Hepatocyte (in vitro differentiated cells): ENCODE measurements around the gene NAA15. TPM values are rescaled to one million over a fixed set of nuclear protein-coding genes. Genes with fewer than 3 reads are reported as not detected.

Source experiments
- DNase-seq: peaks from one replicate; pipeline ENCODE4 v3.0.0-alpha.2; 2016; ENCODE audit warnings: low spot score
- H2AFZ ChIP-seq: fragments of 200-600 bp; sonication (generic); 2 replicates; pipeline ENCODE4 v1.6.0; 2016; ENCODE audit warnings: antibody characterized with exemption, mild to moderate bottlenecking
- H3K27ac ChIP-seq: fragments of 200-600 bp; sonication (generic); 2 replicates; pipeline ENCODE4 v1.5.1; 2016; ENCODE audit warnings: mild to moderate bottlenecking
- H3K27me3 ChIP-seq: fragments of 200-600 bp; sonication (generic); 2 replicates; pipeline ENCODE4 v1.6.1; 2016
- H3K36me3 ChIP-seq: fragments of 200-600 bp; sonication (generic); replicated peaks from 2 replicates; pipeline ENCODE4 v1.5.1; 2016; ENCODE audit warnings: low read depth; ENCODE audit not compliant: insufficient read depth
- H3K4me1 ChIP-seq: fragments of 200-600 bp; sonication (generic); 2 replicates; pipeline ENCODE4 v1.5.1; 2016; ENCODE audit warnings: mild to moderate bottlenecking, moderate library complexity; ENCODE audit not compliant: insufficient read depth
- H3K4me2 ChIP-seq: fragments of 200-600 bp; sonication (generic); 2 replicates; pipeline ENCODE4 v1.6.0; 2016
- H3K4me3 ChIP-seq: fragments of 200-600 bp; sonication (generic); 2 replicates; pipeline ENCODE4 v1.5.1; 2016; ENCODE audit warnings: mild to moderate bottlenecking
- H3K79me2 ChIP-seq: fragments of 200-600 bp; sonication (generic); 2 replicates; pipeline ENCODE4 v1.6.0; 2017; ENCODE audit warnings: mild to moderate bottlenecking
- H3K9me2 ChIP-seq: fragments of 200-600 bp; sonication (generic); replicated peaks from 2 replicates; pipeline ENCODE4 v1.6.0; 2017; ENCODE audit warnings: mild to moderate bottlenecking; ENCODE audit not compliant: insufficient read depth
- H3K9me3 ChIP-seq: fragments of 200-600 bp; sonication (generic); 2 replicates; pipeline ENCODE4 v1.5.1; 2016; ENCODE audit warnings: low read depth, mild to moderate bottlenecking
- H4K20me1 ChIP-seq: fragments of 200-600 bp; sonication (generic); 2 replicates; pipeline ENCODE4 v1.6.0; 2016; ENCODE audit warnings: mild to moderate bottlenecking; ENCODE audit not compliant: insufficient read depth, poor library complexity, severe bottlenecking
- EZH2 ChIP-seq: fragments of 200-600 bp; sonication (generic); IDR thresholded peaks from 2 replicates; pipeline ENCODE4 v1.6.1; 2016; ENCODE audit warnings: antibody characterized with exemption, mild to moderate bottlenecking, borderline replicate concordance
- EZH2phosphoT487 ChIP-seq: fragments of 200-600 bp; sonication (generic); IDR thresholded peaks from one replicate; pipeline ENCODE4 v1.6.1; 2018; ENCODE audit warnings: antibody characterized with exemption, mild to moderate bottlenecking, low read depth, moderate library complexity; ENCODE audit not compliant: unreplicated experiment, severe bottlenecking
- WGBS: methylation state at CpG from one replicate; pipeline ENCODE4 v1.1.6; 2016; ENCODE audit warnings: low lambda C conversion rate; ENCODE audit errors: missing lambda C conversion rate; 5-methylcytosine and 5-hydroxymethylcytosine counted together
- polyA plus RNA-seq: library from polyadenylated mRNA; unstranded; fragments of >200 nt; fragmentation: Nextera tagmentation; extraction: Ambion mirVana; gene quantifications from 2 replicates; pipeline ENCODE4 v1.2.1, GENCODE V29; 2016
- total RNA-seq: library from RNA; depleted of rRNA; stranded (reverse); fragments of >200 nt; gene quantifications from 2 replicates; pipeline ENCODE4 v1.2.3, GENCODE V29; 2014
- TF ChIP-seq, protein P1 (sequence below): fragments of 200-600 bp; sonication (generic); IDR thresholded peaks from 2 replicates; pipeline ENCODE4 v1.5.1; 2016; ENCODE audit warnings: antibody characterized with exemption, mild to moderate bottlenecking; ENCODE audit not compliant: poor library complexity

Gene NAA15
- total and polyA plus RNA-seq, 2 experiments from 2014 or later, result 15.3 to 29.6 TPM

DNA sequence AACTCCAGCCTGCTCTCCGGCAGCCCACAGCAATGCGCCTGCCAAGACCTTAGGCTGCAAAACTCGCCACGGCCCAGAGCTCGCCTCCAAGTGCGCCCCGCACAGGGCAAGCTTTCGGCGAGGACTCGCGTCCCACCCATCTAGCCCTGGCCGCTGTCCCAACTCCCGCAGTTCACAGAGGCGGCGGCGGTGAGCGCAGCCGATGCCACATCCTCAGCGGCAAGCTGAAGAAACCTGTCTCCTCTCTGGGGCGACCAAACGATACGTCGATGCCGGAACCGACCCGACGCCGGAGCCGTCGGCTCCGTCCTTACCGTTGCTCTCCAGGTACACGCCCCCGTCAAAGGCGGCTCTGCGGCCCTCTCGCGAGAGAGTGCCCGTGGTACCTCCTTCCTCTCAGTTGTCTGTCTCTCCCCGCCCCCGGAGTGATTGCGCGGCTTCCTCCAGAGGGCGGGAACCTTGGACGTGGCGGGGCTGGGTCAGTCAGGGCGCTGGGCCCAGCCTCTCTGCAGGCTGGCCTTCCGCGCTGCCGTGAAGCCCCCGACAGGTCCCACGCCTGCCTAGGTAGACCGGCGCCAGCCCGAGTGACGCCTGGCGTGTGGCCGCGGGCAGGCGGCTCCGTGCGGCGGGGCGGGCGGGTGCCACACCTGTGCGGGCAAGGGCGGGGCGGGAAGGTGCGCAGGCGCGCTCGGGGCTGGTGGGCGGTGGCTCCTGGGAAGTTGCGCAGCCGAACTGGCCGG is 152.2 kb downstream of the NAA15 start:
- Histone ChIP-seq H3K27me3 (no peaks in the 10 kb centered on the region), H3K4me1 (peaks cover 34% of the 10 kb centered on the region), H2AFZ (peak overlapping the region; percentile 82), H3K36me3 (no peaks in the 10 kb centered on the region), H3K9me2 (no peaks in the 10 kb centered on the region), H4K20me1 (peaks cover 12% of the 10 kb centered on the region), H3K79me2 (peaks cover 84% of the 10 kb centered on the region), H3K4me2 (peak overlapping the region; percentile 79), H3K27ac (peak overlapping the region; percentile 98), H3K9me3 (no peaks in the 10 kb centered on the region), H3K4me3 (peak overlapping the region; percentile 88)
- DNase-seq, result peak; percentile 97
- under 1% methylated on average over 53 of the region's 76 CpGs for WGBS
- TF ChIP-seq EZH2phosphoT487, result no peak
- TF ChIP-seq, protein P1, sequence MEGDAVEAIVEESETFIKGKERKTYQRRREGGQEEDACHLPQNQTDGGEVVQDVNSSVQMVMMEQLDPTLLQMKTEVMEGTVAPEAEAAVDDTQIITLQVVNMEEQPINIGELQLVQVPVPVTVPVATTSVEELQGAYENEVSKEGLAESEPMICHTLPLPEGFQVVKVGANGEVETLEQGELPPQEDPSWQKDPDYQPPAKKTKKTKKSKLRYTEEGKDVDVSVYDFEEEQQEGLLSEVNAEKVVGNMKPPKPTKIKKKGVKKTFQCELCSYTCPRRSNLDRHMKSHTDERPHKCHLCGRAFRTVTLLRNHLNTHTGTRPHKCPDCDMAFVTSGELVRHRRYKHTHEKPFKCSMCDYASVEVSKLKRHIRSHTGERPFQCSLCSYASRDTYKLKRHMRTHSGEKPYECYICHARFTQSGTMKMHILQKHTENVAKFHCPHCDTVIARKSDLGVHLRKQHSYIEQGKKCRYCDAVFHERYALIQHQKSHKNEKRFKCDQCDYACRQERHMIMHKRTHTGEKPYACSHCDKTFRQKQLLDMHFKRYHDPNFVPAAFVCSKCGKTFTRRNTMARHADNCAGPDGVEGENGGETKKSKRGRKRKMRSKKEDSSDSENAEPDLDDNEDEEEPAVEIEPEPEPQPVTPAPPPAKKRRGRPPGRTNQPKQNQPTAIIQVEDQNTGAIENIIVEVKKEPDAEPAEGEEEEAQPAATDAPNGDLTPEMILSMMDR, result peak; percentile 17

DNA sequence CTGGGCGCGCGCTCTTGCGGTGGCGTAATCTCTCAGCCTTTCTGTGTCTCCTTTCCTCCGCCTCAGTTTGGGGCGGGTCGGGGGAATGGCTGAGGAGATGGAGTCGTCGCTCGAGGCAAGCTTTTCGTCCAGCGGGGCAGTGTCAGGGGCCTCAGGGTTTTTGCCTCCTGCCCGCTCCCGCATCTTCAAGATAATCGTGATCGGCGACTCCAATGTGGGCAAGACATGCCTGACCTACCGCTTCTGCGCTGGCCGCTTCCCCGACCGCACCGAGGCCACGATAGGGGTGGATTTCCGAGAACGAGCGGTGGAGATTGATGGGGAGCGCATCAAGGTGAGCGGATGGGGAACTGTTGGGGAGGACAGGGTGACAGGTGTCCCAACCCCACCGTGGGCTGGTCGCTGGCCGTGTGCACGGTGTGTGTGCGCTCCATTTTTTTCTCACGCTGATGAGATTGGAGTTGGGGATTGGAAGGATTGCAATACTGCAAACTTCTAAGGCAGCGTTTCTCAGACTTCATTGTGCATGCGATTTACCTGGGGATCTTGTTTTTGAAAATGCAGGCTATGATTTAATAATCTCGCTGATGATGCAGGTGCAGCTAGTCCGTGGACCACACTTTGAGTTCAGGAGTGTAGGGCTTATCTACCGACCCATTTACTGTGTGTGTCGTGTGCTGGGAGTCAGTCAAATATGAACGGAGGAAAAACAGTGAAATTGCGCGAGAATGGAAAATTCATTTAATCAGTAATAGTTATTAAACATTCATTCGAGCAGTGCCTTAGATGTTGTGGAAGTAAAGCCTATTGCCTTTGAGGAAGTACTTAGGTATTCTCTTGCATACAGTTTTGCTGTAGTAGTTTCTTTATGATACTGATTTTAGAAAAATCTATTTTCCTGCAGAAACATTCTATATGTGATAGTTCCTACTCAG is 153.1 kb downstream of the NAA15 start, which contains the start of gene RAB33B:
TSS of gene RAB33B (plus strand) at position 11 of the 935 bp plus-strand sequence. CDS start at position 86, 75 bp downstream.
- no peaks in the 10 kb centered on the region for H3K9me2 ChIP-seq
- no peaks in the 10 kb centered on the region for H3K9me3 ChIP-seq
- H3K4me2 ChIP-seq, result peak within 1 kb of the TSS; percentile 88
- H2AFZ ChIP-seq, result peak within 1 kb of the TSS; percentile 85
- peaks cover 84% of the 10 kb centered on the region for H3K79me2 ChIP-seq
- WGBS, result 2% methylated on average over 45 of the region's 46 CpGs
- peaks cover 15% of the 10 kb centered on the region for H4K20me1 ChIP-seq
- TF ChIP-seq, protein P1, result no peak
- TF ChIP-seq EZH2 (no peak), EZH2phosphoT487 (no peak)
- no peaks in the 10 kb centered on the region for H3K36me3 ChIP-seq
- H3K27ac ChIP-seq, result peak within 1 kb of the TSS; percentile 98
- DNase-seq, result no peak
- peak within 1 kb of the TSS; percentile 88 for H3K4me3 ChIP-seq
- H3K4me1 ChIP-seq, result peaks cover 34% of the 10 kb centered on the region
- no peaks in the 10 kb centered on the region for H3K27me3 ChIP-seq

DNA sequence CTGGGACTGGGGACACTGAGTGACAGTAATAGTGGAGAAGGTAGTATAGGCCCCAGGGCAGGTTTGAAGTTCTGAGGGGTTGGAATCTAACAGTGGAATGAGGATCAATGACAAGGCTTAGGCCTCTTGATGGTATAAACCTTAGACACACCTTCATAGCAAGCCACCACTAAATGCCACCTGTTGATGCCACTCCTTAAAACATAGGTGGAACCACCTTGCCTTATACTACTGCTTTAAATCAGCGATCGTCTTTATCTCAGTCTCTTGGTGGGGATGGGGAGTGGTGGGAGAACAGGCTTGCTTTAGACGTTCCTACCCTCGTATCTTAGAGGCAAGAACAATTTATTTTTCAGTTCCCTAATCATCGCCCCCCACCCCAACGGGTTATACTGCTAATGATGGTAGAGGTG is 153.8 kb downstream of the NAA15 start:
- Histone ChIP-seq H2AFZ (no peak overlapping the region), H3K9me3 (no peaks in the 10 kb centered on the region), H3K4me2 (peak overlapping the region; percentile 88), H3K36me3 (no peaks in the 10 kb centered on the region), H3K4me1 (peaks cover 37% of the 10 kb centered on the region), H3K9me2 (no peaks in the 10 kb centered on the region), H4K20me1 (peaks cover 15% of the 10 kb centered on the region), H3K27me3 (no peaks in the 10 kb centered on the region), H3K4me3 (peak overlapping the region; percentile 88), H3K79me2 (peaks cover 84% of the 10 kb centered on the region), H3K27ac (peak overlapping the region; percentile 98)
- 46% methylated on average over 6 of the region's 6 CpGs for WGBS
- DNase-seq, result no peak
- TF ChIP-seq, protein P1, result no peak
- TF ChIP-seq EZH2 (no peak), EZH2phosphoT487 (no peak)
